ENCODE measurements around the gene DBH. TPM values are rescaled to one million over a fixed set of nuclear protein-coding genes. Genes with fewer than 3 reads are reported as not detected.

Gene DBH
- total and polyA plus RNA-seq, 2 donors (not counting 3 experiments of a cell fraction or from before 2014, with no cell fraction given), result not detected

DNA sequence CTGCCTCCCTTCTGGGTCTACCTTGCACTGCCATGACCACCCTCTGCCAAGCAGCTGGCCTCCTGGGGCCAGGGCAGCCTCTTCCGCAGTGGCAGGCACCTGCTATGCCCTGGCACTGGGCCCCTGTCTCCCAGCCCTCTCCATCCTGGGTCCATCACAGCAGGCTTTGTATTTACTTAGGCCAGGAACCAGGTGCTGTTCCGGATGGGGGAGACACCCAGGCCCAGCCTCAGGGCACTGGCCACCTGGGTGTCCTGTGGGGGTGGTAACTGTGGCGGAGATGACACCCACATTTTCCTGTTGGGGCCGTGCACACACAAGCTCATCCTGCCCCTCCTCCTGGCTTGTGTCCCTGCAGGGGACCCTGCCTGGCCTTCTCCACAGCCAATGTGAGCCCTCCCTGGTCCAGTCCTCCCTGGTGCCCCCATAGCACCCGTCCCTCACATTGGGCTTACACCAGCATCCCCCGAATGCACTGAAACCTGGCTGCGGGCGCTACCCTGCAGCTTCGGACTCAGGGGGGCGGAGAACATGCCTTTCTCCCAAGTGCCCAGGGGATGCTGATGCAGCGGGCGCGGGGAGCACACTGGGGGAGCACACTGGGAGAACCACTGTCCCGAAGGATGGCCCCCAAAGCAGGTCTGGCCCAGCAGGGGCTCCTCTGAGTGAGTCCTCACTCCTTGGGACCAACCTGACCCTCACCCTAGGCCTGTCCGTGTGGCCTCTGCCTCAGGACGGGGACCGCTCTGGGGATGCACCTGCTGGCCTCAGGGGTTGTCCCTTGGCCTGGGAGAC, 44.9 kb upstream of the DBH start:
- DNase-seq (ENCODE audit: low read depth, low spot score), result no peak
- no peaks in the 10 kb centered on the region for H3K9me3 ChIP-seq (replicated peaks; ENCODE audit: control insufficient read depth, insufficient read depth, low read length)
- no peaks in the 10 kb centered on the region for H3K9me1 ChIP-seq (replicated peaks; ENCODE audit: control insufficient read depth, extremely low read depth, insufficient read depth, low read length)
- no TSS peak for BruUV-seq (replicated peaks)
- no peak overlapping the region for H3K9ac ChIP-seq (replicated peaks; ENCODE audit: extremely low read depth, insufficient read depth, low read length)
- intact Hi-C loops (cut with micrococcal nuclease) (no loop called here), dilution Hi-C loops (cut with MboI; ENCODE audit: extremely low pct_ligation_motif_present, low sequenced_read_pairs) (no loop called here)
- no peak overlapping the region for H2AFZ ChIP-seq (ENCODE audit: low read depth, low read length)
- H3K27ac ChIP-seq (ENCODE audit: insufficient read depth, low read depth, low read length), result no peak overlapping the region
- no peaks in the 10 kb centered on the region for H3K79me2 ChIP-seq (ENCODE audit: control insufficient read depth, insufficient read depth, low read length)
- no peaks in the 10 kb centered on the region for H3K36me3 ChIP-seq (ENCODE audit: control insufficient read depth in 2 of 2, extremely low read depth in 1 of 2, insufficient read depth in 2 of 2, low read length in 2 of 2)
- TF ChIP-seq, protein P1, sequence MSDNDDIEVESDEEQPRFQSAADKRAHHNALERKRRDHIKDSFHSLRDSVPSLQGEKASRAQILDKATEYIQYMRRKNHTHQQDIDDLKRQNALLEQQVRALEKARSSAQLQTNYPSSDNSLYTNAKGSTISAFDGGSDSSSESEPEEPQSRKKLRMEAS (IDR thresholded peaks at IDR 0.05; ENCODE audit: insufficient read depth, insufficient read length), result no peak
- TF ChIP-seq GATA2 (IDR thresholded peaks at IDR 0.05; ENCODE audit: insufficient read depth, insufficient read length, low read depth, low read length), result no peak
- ChIA-PET POLR2A (no interaction called here), CTCF (no interaction called here)
- no peak overlapping the region for H3K4me2 ChIP-seq (ENCODE audit: insufficient read depth, low read length)
- H3K4me3 ChIP-seq (replicated peaks in 1 of 3; ENCODE audit: insufficient read depth in 1 of 3, low read depth in 1 of 3, low read length in 3 of 3), result no peak overlapping the region
- peaks cover 0 to under 1% of the 10 kb centered on the region in 2 experiments for H3K27me3 ChIP-seq (ENCODE audit: control insufficient read depth in 2 of 2, insufficient read depth in 2 of 2, low read length in 2 of 2)
- no peaks in the 10 kb centered on the region for H4K20me1 ChIP-seq (replicated peaks; ENCODE audit: control insufficient read depth, extremely low read depth, insufficient read depth, low read length)
- no peak for FAIRE-seq
- H3K4me1 ChIP-seq (ENCODE audit: control insufficient read depth, extremely low read depth, insufficient read depth, low read length), result no peaks in the 10 kb centered on the region

DNA sequence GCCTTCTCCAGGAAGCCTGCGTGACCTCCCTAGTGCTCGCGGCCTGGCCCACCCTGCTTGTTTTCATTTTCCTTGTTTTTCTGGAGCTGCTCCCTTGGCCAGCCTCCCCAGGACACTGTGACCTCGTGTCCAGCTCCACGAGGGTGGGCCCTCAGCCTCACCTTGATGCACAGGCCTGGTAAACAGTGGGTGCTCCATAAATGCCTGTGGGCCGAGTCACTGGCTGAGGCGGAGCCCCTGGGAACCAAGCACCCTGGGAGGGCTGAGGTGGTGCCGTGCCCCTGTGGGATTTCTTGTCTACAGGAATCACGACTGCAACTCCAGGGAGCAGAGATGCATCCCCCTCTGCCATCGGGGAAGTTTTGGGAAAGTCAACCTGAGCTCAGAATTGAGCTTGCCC, 44.2 kb upstream of the DBH start:
- Histone ChIP-seq H3K4me1 (ENCODE audit: control insufficient read depth, extremely low read depth, insufficient read depth, low read length) (no peaks in the 10 kb centered on the region), H3K4me3 (replicated peaks in 1 of 3; ENCODE audit: insufficient read depth in 1 of 3, low read depth in 1 of 3, low read length in 3 of 3) (no peak overlapping the region), H3K4me2 (ENCODE audit: insufficient read depth, low read length) (no peak overlapping the region), H3K27ac (ENCODE audit: insufficient read depth, low read depth, low read length) (no peak overlapping the region), H2AFZ (ENCODE audit: low read depth, low read length) (no peak overlapping the region), H3K27me3 (ENCODE audit: control insufficient read depth in 2 of 2, insufficient read depth in 2 of 2, low read length in 2 of 2) (no peaks in the 10 kb centered on the region), H4K20me1 (replicated peaks; ENCODE audit: control insufficient read depth, extremely low read depth, insufficient read depth, low read length) (no peaks in the 10 kb centered on the region), H3K9me3 (replicated peaks; ENCODE audit: control insufficient read depth, insufficient read depth, low read length) (no peaks in the 10 kb centered on the region), H3K9ac (replicated peaks; ENCODE audit: extremely low read depth, insufficient read depth, low read length) (no peak overlapping the region), H3K9me1 (replicated peaks; ENCODE audit: control insufficient read depth, extremely low read depth, insufficient read depth, low read length) (no peaks in the 10 kb centered on the region), H3K36me3 (ENCODE audit: control insufficient read depth in 2 of 2, extremely low read depth in 1 of 2, insufficient read depth in 2 of 2, low read length in 2 of 2) (no peaks in the 10 kb centered on the region), H3K79me2 (ENCODE audit: control insufficient read depth, insufficient read depth, low read length) (no peaks in the 10 kb centered on the region)
- TF ChIP-seq POLR2A (IDR thresholded peaks at IDR 0.05; ENCODE audit: low read depth, low read length), result no peak
- TF ChIP-seq, protein P2, sequence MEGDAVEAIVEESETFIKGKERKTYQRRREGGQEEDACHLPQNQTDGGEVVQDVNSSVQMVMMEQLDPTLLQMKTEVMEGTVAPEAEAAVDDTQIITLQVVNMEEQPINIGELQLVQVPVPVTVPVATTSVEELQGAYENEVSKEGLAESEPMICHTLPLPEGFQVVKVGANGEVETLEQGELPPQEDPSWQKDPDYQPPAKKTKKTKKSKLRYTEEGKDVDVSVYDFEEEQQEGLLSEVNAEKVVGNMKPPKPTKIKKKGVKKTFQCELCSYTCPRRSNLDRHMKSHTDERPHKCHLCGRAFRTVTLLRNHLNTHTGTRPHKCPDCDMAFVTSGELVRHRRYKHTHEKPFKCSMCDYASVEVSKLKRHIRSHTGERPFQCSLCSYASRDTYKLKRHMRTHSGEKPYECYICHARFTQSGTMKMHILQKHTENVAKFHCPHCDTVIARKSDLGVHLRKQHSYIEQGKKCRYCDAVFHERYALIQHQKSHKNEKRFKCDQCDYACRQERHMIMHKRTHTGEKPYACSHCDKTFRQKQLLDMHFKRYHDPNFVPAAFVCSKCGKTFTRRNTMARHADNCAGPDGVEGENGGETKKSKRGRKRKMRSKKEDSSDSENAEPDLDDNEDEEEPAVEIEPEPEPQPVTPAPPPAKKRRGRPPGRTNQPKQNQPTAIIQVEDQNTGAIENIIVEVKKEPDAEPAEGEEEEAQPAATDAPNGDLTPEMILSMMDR (IDR thresholded peaks at IDR 0.05; ENCODE audit: extremely low read depth in 1 of 2, insufficient read depth in 1 of 2, low read depth in 1 of 2, low read length in 2 of 2), result no peak
- no peak for TF ChIP-seq GATA2 (IDR thresholded peaks at IDR 0.05; ENCODE audit: insufficient read depth, insufficient read length, low read depth, low read length)
- dilution Hi-C loops (cut with MboI; ENCODE audit: extremely low pct_ligation_motif_present, low sequenced_read_pairs) (no loop called here), intact Hi-C loops (cut with micrococcal nuclease) (no loop called here)
- no peak for DNase-seq (ENCODE audit: low read depth, low spot score)
- BruUV-seq (replicated peaks), result no TSS peak
- ChIA-PET CTCF (no interaction called here), POLR2A (no interaction called here)
- FAIRE-seq, result no peak

All from endothelial cell of umbilical vein (primary cell).